ENCODE results near the gene SOX11.

DNA sequence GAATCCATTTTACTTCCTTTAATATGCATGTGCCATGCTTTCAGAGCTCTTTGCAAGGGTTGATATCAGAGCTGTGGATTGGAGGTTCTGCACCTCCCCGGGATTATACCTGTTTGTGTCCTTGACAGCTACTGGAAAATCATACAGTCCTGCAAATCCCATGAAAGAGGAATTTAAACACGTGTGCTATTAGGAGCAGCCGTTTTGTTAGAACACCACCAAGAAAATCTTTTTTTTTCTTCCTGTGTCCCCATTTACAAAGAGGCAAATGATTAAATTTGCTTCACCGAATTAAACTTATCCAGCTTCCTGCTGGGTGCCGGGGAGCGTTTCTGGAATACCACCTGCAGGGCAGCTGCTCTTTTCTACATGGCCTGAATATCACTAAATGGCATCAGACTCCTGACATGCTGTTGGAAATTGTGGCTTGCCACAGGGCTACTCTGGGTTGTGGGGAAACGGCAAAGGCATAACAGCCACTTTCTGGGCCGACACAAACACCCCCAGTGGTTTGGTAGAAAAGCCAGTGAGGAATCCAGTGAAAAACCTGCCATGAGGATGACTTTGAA, 23.4 kb upstream of the SOX11 start:
- TF ChIP-seq POLR2A (IDR thresholded peaks at IDR 0.05; ENCODE audit: extremely low read depth, insufficient read length) = no peak
- TF ChIP-seq, protein P1, sequence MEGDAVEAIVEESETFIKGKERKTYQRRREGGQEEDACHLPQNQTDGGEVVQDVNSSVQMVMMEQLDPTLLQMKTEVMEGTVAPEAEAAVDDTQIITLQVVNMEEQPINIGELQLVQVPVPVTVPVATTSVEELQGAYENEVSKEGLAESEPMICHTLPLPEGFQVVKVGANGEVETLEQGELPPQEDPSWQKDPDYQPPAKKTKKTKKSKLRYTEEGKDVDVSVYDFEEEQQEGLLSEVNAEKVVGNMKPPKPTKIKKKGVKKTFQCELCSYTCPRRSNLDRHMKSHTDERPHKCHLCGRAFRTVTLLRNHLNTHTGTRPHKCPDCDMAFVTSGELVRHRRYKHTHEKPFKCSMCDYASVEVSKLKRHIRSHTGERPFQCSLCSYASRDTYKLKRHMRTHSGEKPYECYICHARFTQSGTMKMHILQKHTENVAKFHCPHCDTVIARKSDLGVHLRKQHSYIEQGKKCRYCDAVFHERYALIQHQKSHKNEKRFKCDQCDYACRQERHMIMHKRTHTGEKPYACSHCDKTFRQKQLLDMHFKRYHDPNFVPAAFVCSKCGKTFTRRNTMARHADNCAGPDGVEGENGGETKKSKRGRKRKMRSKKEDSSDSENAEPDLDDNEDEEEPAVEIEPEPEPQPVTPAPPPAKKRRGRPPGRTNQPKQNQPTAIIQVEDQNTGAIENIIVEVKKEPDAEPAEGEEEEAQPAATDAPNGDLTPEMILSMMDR (IDR thresholded peaks at IDR 0.05; ENCODE audit: low read depth, low read length) = no peak
- TF ChIP-seq, protein P2, sequence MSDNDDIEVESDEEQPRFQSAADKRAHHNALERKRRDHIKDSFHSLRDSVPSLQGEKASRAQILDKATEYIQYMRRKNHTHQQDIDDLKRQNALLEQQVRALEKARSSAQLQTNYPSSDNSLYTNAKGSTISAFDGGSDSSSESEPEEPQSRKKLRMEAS (IDR thresholded peaks at IDR 0.05; ENCODE audit: low read depth, low read length) = no peak

Data from NB4 (cell line).